ENCODE measurements around the gene GRIA4. TPM values are rescaled to one million over a fixed set of nuclear protein-coding genes. Genes with fewer than 3 reads are reported as not detected.
A peak's percentile ranks its signal among the peaks of the same experiment; 100 is the strongest.

Gene GRIA4
- total RNA-seq, 1 experiment from 2014 or later: 28.8 TPM

- in situ Hi-C loops (cut with HindIII; ENCODE audit: low pct_unique_long_range_greater_than_20kb, low sequenced_read_pairs): no loop called here
- no peak for DNase-seq (ENCODE audit: low read depth)
These were observed 213.7 kb downstream of the GRIA4 start for GRCh38 chr11:105823495-105824033.

- in situ Hi-C loops (cut with HindIII; ENCODE audit: low pct_unique_long_range_greater_than_20kb, low sequenced_read_pairs): no loop called here
- DNase-seq (ENCODE audit: low read depth): no peak
These were observed 214.7 kb downstream of the GRIA4 start for GRCh38 chr11:105824457-105825013.

GRCh38 chr11:105825141-105825540, 215.3 kb downstream of the GRIA4 start:
- in situ Hi-C loops (cut with HindIII; ENCODE audit: low pct_unique_long_range_greater_than_20kb, low sequenced_read_pairs): no loop called here
- no peak for DNase-seq (ENCODE audit: low read depth)

GRCh38 chr11:105827906-105828305, 218.0 kb downstream of the GRIA4 start:
- in situ Hi-C loops (cut with HindIII; ENCODE audit: low pct_unique_long_range_greater_than_20kb, low sequenced_read_pairs): no loop called here

GRCh38 chr11:105829084-105829483, 219.2 kb downstream of the GRIA4 start:
- DNase-seq (ENCODE audit: low read depth): no peak
- in situ Hi-C loops (cut with HindIII; ENCODE audit: low pct_unique_long_range_greater_than_20kb, low sequenced_read_pairs): no loop called here

More at GRCh38 chr11:105827906-105828305, 218.0 kb downstream of the GRIA4 start:
- DNase-seq (ENCODE audit: low read depth): no peak

- in situ Hi-C loops (cut with HindIII; ENCODE audit: low pct_unique_long_range_greater_than_20kb, low sequenced_read_pairs): no loop called here
- no peak for DNase-seq (ENCODE audit: low read depth)
These were observed 224.6 kb downstream of the GRIA4 start for GRCh38 chr11:105834461-105834860.

GRCh38 chr11:105838668-105839384, 229.0 kb downstream of the GRIA4 start:
- DNase-seq (ENCODE audit: low read depth): peak; percentile 62

GRCh38 chr11:105840391-105840790, 230.5 kb downstream of the GRIA4 start:
- no peak for DNase-seq (ENCODE audit: low read depth)
- in situ Hi-C loops (cut with HindIII; ENCODE audit: low pct_unique_long_range_greater_than_20kb, low sequenced_read_pairs): no loop called here

More at GRCh38 chr11:105838668-105839384, 229.0 kb downstream of the GRIA4 start:
- in situ Hi-C loops (cut with HindIII; ENCODE audit: low pct_unique_long_range_greater_than_20kb, low sequenced_read_pairs): no loop called here

- in situ Hi-C loops (cut with HindIII; ENCODE audit: low pct_unique_long_range_greater_than_20kb, low sequenced_read_pairs): no loop called here
- no peak for DNase-seq (ENCODE audit: low read depth)
These were observed 242.5 kb downstream of the GRIA4 start for GRCh38 chr11:105852403-105852802.

GRCh38 chr11:105854269-105854668, 244.4 kb downstream of the GRIA4 start:
- in situ Hi-C loops (cut with HindIII; ENCODE audit: low pct_unique_long_range_greater_than_20kb, low sequenced_read_pairs): no loop called here
- no peak for DNase-seq (ENCODE audit: low read depth)

- in situ Hi-C loops (cut with HindIII; ENCODE audit: low pct_unique_long_range_greater_than_20kb, low sequenced_read_pairs): no loop called here
- DNase-seq (ENCODE audit: low read depth): no peak
These were observed 247.1 kb downstream of the GRIA4 start for GRCh38 chr11:105856954-105857353.

GRCh38 chr11:105857728-105858127, 247.9 kb downstream of the GRIA4 start:
- in situ Hi-C loops (cut with HindIII; ENCODE audit: low pct_unique_long_range_greater_than_20kb, low sequenced_read_pairs): no loop called here
- DNase-seq (ENCODE audit: low read depth): no peak

GRCh38 chr11:105858841-105859240, 249.0 kb downstream of the GRIA4 start:
- in situ Hi-C loops (cut with HindIII; ENCODE audit: low pct_unique_long_range_greater_than_20kb, low sequenced_read_pairs): no loop called here
- no peak for DNase-seq (ENCODE audit: low read depth)

GRCh38 chr11:105860105-105860504, 250.2 kb downstream of the GRIA4 start:
- DNase-seq (ENCODE audit: low read depth): no peak
- in situ Hi-C loops (cut with HindIII; ENCODE audit: low pct_unique_long_range_greater_than_20kb, low sequenced_read_pairs): no loop called here

- in situ Hi-C loops (cut with HindIII; ENCODE audit: low pct_unique_long_range_greater_than_20kb, low sequenced_read_pairs): no loop called here
- peak; percentile 5 for DNase-seq (ENCODE audit: low read depth)
These were observed 251.4 kb downstream of the GRIA4 start for GRCh38 chr11:105861225-105861624.

GRCh38 chr11:105862736-105863367, 253.0 kb downstream of the GRIA4 start:
- in situ Hi-C loops (cut with HindIII; ENCODE audit: low pct_unique_long_range_greater_than_20kb, low sequenced_read_pairs): no loop called here
- peak; percentile 42 for DNase-seq (ENCODE audit: low read depth)

GRCh38 chr11:105863523-105863922, 253.7 kb downstream of the GRIA4 start:
- DNase-seq (ENCODE audit: low read depth): no peak
- in situ Hi-C loops (cut with HindIII; ENCODE audit: low pct_unique_long_range_greater_than_20kb, low sequenced_read_pairs): no loop called here

- no peak for DNase-seq (ENCODE audit: low read depth)
- in situ Hi-C loops (cut with HindIII; ENCODE audit: low pct_unique_long_range_greater_than_20kb, low sequenced_read_pairs): no loop called here
These were observed 257.9 kb downstream of the GRIA4 start for GRCh38 chr11:105867742-105868141.

GRCh38 chr11:105868762-105869285, 259.0 kb downstream of the GRIA4 start:
- in situ Hi-C loops (cut with HindIII; ENCODE audit: low pct_unique_long_range_greater_than_20kb, low sequenced_read_pairs): no loop called here
- no peak for DNase-seq (ENCODE audit: low read depth)

Measured in Caki2 (cell line).